HG02970 (cell line): Measurements from ENCODE around the gene CANT1.

Experiments used
- ATAC-seq: cut with Tn5 transposase; IDR thresholded peaks from one replicate; pipeline ENCODE4 v1.9.1; 2021; ENCODE audit warnings: mild to moderate bottlenecking, moderate library complexity, moderate number of reproducible peaks; ENCODE audit not compliant: unreplicated experiment, low FRiP score

The CANT1 gene

GRCh38 chr17:78981010-78981888 is 28.3 kb downstream of the CANT1 start:
- ATAC-seq, result no peak

- ATAC-seq, result no peak
Observed at GRCh38 chr17:78980624-78980972, 29.0 kb downstream of the CANT1 start.

GRCh38 chr17:78979780-78980623 is 29.6 kb downstream of the CANT1 start, which contains the start of gene LGALS3BP:
Gene LGALS3BP (minus strand): TSS chr17:78979923. CDS start chr17:78977191, 2,732 bp downstream.
- no peak for ATAC-seq

- ATAC-seq, result no peak
Observed at GRCh38 chr17:78977997-78978973, 31.3 kb downstream of the CANT1 start.

- no peak for ATAC-seq
Observed at GRCh38 chr17:78977681-78977943, 32.0 kb downstream of the CANT1 start.

GRCh38 chr17:78976907-78977680 is 32.5 kb downstream of the CANT1 start:
- no peak for ATAC-seq

- ATAC-seq, result no peak
Observed at GRCh38 chr17:78974635-78975591, 34.7 kb downstream of the CANT1 start.

- no peak for ATAC-seq
Observed at GRCh38 chr17:78973792-78974520, 35.6 kb downstream of the CANT1 start.

- no peak for ATAC-seq
Observed at GRCh38 chr17:78973196-78973595, 36.4 kb downstream of the CANT1 start.

GRCh38 chr17:78972507-78973105 is 37.0 kb downstream of the CANT1 start:
- ATAC-seq, result no peak

- no peak for ATAC-seq
Observed at GRCh38 chr17:78971756-78972506, 37.6 kb downstream of the CANT1 start.

- no peak for ATAC-seq
Observed at GRCh38 chr17:78970834-78971755, 38.5 kb downstream of the CANT1 start.

GRCh38 chr17:78969865-78970264 is 39.7 kb downstream of the CANT1 start:
- ATAC-seq, result no peak

GRCh38 chr17:78967782-78968362 is 41.7 kb downstream of the CANT1 start:
- no peak for ATAC-seq

GRCh38 chr17:78966910-78967600 is 42.5 kb downstream of the CANT1 start:
- no peak for ATAC-seq
